GM21360 (cell line): Measurements from ENCODE around the gene CEP192.
"Not testable (repeated sequence)": the region's sequence is repeated elsewhere in the genome, so short reads cannot be mapped to it uniquely, and the experiment has no call there.

Source experiments
- ATAC-seq: cut with Tn5 transposase; IDR thresholded peaks from one replicate; pipeline ENCODE4 v1.9.1; 2021; ENCODE audit warnings: mild to moderate bottlenecking, moderate library complexity; ENCODE audit not compliant: unreplicated experiment

CEP192 gene

DNA sequence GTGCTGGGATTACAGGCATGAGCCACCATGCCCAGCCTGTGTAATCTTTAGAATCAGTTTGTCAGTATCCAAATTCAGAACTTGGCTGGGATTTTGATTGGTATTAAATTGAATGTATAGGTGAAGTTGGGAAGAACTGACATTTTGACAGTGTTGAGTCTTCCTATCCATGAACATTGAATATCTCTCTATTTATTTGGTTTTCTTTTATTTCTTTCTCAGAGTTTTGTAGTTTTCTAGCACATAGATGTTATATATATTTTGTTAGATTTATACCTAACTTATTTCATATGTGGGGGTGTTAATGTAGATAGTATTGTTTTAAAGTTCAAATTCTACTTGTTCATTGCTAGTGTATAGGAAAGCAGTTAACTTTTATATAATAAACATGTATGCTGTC is 31.5 kb downstream of the CEP192 start:
- no peak for ATAC-seq

DNA sequence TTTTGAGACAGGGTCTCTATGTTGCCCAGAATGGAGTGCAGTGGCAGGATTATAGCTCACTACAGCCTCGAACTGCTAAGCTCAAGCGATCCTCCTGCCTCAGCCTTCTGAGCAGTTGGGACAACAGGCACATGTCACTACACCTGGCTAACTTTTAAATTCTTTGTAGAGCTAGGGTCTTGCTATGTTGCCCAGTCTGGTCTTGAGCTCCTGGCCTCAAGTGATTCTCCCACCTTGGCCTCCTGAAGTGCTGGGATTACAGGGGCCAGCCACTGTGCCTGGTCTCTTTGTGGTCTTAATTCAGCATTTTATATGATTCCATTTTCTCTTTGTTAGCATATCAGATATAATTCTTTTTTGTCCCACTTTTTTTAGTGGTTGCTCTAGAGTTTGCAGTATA is 34.1 kb downstream of the CEP192 start:
- ATAC-seq = no peak

DNA sequence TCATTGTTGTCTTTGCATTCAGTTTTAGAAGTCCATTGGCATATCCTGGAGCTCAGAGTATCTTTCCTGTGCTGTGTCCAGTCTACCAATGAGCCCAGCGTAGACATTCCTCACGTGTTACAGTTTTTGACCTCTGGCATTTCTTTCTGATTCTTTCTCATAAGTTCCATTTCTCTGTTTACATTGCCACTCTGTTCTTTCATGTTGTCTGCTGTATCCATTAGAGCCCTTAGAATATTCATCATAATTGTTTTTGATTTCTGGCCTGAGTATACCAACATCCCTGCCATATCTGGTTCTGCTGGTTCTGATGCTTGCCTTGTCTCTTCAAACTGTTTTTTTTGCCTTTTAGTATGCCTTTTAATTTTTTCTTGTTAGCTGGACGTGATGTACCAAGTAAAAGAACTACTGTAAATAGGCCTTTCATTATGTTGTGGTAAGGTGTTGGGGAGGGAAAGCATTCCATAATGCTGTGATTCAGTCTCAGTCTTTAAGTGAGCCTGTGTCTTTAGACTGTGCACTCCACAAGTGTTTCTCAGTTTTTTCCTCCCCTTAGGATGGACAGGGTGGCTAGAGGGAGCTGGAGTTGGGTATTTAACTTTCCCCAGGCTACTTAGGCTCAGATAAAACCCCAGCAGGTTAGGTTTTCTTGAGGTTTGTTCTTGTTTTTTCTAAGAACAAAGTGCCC is 35.6 kb downstream of the CEP192 start:
- ATAC-seq = no peak

- no peak for ATAC-seq
Observed at GRCh38 chr18:13028869-13029268, 37.7 kb downstream of the CEP192 start.

- ATAC-seq = no peak
Observed at GRCh38 chr18:13032173-13032572, 41.0 kb downstream of the CEP192 start.

GRCh38 chr18:13035249-13035914 is 44.2 kb downstream of the CEP192 start:
- ATAC-seq = no peak

- ATAC-seq = no peak
Observed at GRCh38 chr18:13036622-13037320, 45.6 kb downstream of the CEP192 start.

DNA sequence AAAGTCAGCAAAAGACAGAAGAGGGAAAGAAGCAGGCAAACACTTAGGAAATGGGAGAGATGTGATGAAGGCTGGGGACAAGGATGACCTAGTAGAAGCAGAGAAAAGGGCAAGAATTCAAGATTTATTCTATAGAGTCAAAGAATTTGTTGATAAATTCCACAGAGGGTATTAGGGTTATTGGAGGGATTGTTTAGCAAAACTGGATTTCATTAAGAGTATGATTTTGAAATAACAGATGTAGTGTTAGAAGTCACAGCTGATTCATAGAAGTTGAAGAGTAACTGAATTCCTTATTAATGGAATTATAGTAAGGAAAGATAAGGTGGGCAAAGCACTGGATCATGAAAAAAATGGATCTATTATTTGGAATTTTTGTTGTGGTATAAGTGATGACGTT is 48.6 kb downstream of the CEP192 start:
- ATAC-seq = no peak

DNA sequence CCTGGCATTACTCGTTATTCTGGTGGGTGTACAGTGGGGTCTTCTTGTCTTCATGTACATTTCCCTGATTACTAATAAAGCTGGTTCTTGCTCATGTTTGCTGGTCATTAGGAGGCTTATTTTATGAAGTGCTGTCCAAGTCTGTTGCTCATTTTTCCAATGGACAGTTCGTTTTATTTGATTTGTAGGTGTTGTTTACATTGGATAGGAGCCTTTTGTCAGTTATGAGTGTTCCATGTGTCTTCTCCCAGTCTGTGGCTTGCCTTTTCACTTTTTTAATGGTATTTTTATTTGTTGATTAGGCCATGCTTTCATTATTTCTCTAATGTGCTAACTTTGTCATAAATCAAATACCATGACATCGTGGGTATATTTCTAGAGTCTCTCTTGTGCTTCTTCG is 51.9 kb downstream of the CEP192 start:
- ATAC-seq = no peak

GRCh38 chr18:13048061-13048595 is 57.0 kb downstream of the CEP192 start:
- ATAC-seq = no peak

GRCh38 chr18:13051159-13051558 is 60.0 kb downstream of the CEP192 start:
- no peak for ATAC-seq

- no peak for ATAC-seq
Observed at GRCh38 chr18:13051950-13052349, 60.8 kb downstream of the CEP192 start.

DNA sequence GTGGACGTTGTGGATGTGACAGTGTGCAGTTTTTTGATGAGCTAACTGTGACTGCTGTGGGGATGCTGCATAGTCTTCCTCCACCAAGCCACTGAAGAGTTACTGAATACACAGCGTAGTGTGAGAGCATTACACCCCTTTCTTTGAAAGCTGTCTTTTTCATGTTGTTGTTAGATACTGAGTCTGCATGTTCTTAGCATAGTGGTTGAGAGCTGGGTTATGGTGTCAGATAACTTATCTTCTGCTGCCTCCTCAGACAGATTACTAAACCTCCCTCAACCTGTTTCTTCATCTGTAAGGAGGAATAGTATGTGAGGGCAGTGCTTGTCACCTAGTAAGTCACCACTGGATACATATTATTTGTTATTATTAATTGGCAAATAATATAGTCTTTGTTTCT is 63.2 kb downstream of the CEP192 start:
- ATAC-seq = no peak

DNA sequence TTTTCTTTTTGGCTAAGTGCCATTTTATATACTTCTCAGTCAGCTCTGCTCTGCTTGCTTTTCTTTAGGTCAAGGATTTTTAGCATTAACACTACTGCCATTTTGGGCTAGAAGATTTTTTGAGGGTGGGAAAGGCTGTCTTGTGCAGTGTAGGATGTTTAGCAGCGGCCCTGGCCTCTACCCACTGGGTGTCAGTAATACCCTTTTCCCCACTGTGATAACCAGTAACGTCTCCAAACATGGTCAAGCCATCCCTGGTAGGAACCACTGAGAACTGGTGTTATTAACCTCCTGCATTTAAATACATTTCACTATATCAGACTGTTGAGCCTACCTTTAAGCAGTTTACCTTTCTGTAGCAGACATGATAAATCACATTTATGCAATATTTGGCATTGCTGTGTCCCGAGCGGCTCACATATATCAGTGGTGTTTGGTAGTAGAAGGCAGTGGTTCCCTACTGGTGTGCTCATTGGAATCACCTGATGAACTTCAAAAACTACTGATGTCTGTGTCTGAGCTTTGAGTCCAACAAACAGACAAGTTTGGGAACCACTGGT is 70.5 kb downstream of the CEP192 start:
- no peak for ATAC-seq

DNA sequence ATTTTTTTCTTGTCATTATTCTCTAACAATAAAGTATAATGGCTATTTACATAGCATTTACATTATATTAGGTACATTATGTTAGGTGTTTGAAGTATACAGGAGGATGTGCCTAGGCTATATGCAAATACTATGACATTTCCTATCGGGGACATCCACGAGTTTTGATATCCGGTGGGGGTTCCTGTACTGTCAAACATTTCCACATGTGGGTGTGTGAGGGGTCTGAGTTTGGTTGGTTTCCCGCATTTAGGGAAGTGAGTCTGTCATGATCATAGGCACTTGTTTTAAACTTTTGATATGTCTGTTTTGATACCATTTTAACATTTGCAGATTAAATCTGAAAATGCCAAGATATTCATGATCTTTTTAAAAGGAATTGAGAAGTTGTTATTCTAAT is 76.0 kb downstream of the CEP192 start:
- no peak for ATAC-seq

- ATAC-seq = no peak
Observed at GRCh38 chr18:13067966-13068365, 76.8 kb downstream of the CEP192 start.

GRCh38 chr18:13070460-13070859 is 79.3 kb downstream of the CEP192 start:
- no peak for ATAC-seq

- ATAC-seq = no peak
Observed at GRCh38 chr18:13076886-13077285, 85.7 kb downstream of the CEP192 start.

DNA sequence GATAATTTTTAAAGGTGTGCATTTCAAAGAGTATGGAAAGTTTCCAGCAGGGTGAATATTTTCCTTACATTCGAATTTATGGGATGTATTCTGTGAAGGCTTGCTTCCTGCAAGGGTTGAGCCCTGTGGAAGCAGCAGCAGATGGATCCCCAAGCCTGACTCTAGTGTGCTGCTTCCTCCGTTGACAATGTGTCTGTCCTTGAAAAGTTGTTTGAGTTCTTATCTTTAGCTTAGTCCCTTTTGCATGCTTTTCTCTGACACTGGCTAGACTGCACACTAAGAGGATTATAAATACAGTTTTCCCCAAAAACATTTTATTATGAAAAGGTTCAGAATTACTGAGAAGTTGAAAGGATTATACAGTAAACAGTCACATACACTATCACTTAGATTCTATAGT is 86.3 kb downstream of the CEP192 start:
- ATAC-seq = no peak

DNA sequence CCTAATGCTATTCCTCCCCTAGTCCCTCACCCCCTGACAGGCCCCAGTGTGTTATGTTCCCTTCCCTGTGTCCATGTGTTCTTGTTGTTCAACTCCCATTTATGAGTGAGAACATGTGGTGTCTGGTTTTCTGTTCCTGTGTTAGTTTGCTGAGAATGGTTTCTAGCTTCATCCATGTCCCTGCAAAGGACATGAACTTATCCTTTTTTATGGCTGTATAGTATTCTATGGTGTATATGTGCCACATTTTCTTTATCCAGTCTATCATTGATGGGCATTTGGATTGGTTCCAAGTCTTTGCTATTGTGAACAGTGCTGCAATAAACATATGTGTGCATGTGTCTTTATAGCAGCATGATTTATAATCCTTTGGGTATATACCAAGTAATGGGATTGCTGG is 86.9 kb downstream of the CEP192 start:
- ATAC-seq = not testable (repeated sequence)

- no peak for ATAC-seq
Observed at GRCh38 chr18:13086906-13087305, 95.7 kb downstream of the CEP192 start.

DNA sequence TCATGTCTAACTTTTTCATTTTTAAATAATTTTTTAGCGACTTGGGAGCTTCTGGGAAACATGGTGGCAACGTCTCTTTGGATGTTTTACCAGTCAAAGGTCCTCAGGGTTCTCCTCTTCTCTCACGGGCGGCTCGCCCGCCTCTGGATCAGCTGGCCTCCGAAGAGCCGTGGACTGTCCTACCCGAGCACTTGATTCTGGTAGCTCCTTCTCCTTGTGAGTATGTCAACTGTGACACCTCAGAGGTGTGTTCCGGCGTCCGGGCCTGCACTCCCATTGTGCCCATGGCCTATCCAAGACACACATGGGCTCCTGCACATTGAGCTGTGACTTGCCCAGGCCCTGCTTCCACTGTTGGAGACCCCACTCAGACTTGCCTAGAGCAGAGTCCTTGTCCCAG is 104.3 kb downstream of the CEP192 start:
- ATAC-seq = no peak
